ENCODE data around the gene CAMSAP1. TPM values are rescaled to one million over a fixed set of nuclear protein-coding genes. Genes with fewer than 3 reads are reported as not detected.

The CAMSAP1 gene
- total RNA-seq, 1 experiment from 2014 or later: 22.6 TPM

DNA sequence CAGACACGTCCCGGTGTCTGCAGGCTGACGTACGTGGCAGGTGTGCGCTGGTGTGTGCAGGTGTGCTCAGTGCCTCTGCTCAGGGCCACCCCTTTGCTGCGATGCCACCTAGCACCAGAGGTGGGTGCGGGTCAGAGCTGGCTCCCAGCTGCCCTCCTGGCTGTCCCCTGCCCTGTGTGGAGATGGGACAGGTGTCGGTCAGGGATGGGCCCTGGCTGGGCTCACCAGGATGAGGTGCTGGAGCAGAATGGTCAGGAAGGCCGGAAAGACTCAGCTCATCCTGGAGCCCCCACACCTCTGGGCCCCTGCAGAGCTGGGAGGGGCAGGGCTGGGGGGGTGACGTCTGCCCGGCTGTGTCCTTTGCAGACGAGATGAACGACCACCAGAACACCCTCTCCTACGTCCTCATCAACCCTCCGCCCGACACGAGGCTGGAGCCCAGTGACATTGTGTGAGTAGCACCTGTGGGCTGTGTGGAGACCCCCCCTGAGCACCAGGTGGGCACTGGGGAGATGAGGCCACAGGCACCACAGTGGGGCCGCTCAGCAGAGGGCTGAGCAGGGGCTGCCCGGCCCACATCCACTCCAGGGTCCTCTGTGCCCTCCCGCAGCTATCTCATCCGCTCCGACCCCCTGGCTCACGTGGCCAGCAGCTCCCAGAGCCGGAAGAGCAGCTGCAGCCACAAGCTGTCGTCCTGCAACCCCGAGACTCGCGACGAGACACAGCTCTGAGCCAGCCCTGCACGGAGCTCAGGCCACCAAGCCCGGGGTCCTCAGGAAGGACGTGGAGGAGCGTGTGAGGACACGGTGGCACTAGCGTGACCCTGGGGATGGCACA is 115.7 kb downstream of the CAMSAP1 start:
- DNase-seq (ENCODE audit: low read depth): no peak
- in situ Hi-C loops (cut with HindIII; ENCODE audit: low pct_unique_long_range_greater_than_20kb, low sequenced_read_pairs): no loop called here

DNA sequence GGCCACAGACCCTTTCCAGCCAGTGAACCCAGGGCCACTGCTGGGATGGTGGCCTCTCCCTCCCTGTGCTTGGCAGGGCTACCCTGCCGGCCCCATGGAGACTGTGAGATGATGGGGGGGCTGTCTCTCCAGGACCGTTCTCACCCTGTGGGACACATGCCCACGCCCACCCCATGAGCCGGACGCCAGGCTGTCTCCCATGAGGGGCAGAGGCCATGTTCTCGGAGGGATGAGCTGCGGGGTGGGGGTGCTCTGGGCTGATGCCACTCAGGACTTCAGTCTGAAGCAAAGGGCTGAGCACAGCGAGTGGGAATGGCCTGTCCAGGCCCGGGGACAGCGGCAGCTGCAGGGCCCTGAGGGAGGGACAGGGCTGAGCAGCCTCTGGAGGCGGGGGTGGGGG is 116.5 kb downstream of the CAMSAP1 start:
- in situ Hi-C loops (cut with HindIII; ENCODE audit: low pct_unique_long_range_greater_than_20kb, low sequenced_read_pairs): no loop called here

DNA sequence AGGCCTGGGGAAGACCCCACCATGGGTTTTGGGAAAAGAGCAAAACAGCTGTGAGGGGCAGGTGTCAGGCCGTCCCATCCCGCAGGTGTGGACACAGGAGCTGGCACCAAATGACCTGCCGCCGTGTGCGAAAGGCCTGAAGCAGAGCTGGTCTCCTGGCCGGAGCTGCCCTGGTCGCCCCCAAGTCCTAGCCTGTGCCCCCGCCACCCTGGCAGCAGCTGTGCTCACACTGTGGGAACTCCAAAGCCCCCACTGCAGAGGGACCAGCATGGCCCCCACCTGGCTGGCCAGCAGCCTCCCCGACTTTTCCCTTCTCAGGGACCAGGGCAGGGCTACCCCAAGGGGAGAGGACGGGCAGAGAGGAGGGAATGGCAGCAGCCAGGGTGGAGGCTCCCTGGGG is 117.0 kb downstream of the CAMSAP1 start:
- in situ Hi-C loops (cut with HindIII; ENCODE audit: low pct_unique_long_range_greater_than_20kb, low sequenced_read_pairs): no loop called here
- no peak for DNase-seq (ENCODE audit: low read depth)

More for the DNA sequence above, 116.5 kb downstream of the CAMSAP1 start:
- no peak for DNase-seq (ENCODE audit: low read depth)

DNA sequence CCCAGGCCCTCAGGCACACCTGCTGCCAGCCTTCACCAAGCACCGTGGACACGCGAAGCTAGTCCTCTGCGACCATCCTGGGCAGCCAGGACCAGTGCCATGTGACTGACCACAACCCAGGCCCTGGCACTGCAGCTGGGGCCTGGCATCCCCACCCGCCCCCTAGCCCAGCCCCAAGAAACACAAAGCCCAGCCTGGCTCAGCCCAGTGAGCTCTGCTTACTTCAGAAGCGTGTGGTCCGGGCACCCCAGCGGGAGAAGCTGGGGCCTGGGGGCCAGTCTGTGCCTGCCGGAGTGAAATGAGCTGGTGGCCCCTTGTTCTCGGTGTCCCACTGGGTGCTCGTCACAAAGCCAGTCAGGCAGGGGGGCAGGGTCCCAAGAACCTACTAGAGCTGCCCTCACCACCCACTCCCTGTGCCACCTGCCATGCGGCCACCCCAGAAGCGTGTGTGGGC is 117.5 kb downstream of the CAMSAP1 start:
- in situ Hi-C loops (cut with HindIII; ENCODE audit: low pct_unique_long_range_greater_than_20kb, low sequenced_read_pairs): no loop called here
- no peak for DNase-seq (ENCODE audit: low read depth)

DNA sequence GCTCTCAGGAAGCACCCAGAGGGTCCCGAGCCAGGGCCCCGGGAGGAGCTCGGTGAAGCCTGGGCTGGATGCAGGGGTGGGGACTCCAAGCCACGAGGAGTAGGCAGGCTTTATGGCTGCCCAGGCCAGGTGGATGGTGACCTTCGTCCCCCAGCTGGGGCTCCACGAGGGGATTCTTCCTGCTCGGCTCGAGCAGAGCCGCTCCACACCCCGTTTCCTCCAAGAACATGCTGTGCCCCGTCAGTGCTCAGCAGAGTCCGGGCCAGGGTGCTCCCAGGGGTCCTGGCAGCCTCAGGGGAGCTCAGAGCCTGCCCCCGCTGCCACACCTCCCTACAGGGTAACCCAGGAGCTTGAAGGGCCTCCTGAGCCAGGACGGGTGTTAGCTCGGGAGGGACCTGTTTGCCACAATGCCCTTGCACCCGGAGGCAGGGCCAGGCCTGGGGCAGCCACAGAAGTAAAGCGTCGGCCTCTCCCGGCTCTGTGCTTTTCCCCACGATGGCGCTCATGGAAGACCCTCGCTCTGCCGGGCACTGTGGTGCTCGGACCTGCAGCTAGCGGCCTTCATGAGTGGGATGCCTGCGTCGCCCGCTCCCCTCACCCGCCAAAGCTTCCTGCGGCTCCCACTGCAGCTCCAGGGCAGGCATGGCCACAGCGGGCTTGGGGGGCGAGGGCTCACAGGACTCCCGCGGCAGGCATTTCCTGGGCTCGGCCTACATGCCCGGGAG is 118.6 kb downstream of the CAMSAP1 start:
- DNase-seq (ENCODE audit: low read depth): no peak
- in situ Hi-C loops (cut with HindIII; ENCODE audit: low pct_unique_long_range_greater_than_20kb, low sequenced_read_pairs): no loop called here

DNA sequence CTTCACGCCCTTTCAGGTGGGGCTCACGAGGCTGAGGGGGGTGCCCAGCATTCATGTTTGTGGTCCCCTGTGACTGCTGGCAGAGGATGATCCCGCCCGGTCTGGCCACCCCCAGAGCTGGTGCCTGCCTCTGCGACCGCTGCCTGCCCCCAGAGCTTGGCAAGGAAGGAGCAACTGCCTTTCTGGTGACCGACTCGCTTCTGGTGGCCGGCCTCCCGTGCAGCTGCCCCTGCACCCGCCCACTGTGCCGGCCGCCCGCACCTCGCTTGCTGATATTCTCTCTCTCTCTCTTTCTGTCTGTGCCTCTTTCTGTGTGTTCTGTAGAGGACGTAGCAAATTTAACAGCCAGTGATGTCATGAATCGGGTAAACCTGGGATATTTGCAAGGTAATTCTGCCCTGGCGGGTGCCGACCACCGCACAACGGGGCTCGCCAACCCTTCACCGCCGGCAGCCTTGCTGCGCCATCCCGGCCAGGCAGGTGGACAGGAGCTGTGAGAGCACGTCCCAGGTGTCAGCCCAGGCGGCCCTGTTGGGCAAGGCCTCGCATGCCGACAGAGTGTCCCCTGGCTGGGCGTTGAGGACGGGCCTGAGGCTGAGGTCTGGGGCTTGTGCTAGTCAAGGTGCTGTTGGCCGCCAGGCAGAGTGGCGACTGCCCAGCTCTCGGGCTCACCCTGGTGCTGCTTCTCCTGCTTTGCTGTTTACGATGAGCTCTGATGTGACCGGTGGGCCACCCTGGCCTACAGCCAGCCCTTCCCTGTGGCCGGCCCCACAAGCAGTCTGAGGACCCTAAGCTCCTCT is 119.4 kb downstream of the CAMSAP1 start:
- DNase-seq (ENCODE audit: low read depth): no peak
- in situ Hi-C loops (cut with HindIII; ENCODE audit: low pct_unique_long_range_greater_than_20kb, low sequenced_read_pairs): no loop called here

DNA sequence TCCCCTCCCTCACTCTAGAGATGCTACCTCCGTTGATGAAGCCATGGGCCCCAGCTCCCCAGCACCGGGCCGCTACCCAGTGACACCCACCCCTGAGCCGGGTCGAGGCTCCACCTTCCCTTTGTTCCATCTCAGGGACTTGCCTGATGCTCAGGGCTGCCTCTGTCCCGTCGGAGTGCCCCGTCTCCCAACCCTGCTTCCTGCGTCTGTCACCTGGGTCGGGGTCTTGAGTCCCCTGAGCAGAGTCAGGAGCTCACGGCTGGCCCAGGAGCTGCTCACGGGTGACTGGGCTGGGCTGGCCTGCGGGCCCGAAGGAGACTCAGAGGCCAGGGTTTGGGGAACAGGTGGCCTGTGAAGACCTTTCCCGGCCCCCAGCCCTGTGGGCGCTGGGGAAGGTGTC is 120.0 kb downstream of the CAMSAP1 start:
- in situ Hi-C loops (cut with HindIII; ENCODE audit: low pct_unique_long_range_greater_than_20kb, low sequenced_read_pairs): no loop called here
- DNase-seq (ENCODE audit: low read depth): no peak

DNA sequence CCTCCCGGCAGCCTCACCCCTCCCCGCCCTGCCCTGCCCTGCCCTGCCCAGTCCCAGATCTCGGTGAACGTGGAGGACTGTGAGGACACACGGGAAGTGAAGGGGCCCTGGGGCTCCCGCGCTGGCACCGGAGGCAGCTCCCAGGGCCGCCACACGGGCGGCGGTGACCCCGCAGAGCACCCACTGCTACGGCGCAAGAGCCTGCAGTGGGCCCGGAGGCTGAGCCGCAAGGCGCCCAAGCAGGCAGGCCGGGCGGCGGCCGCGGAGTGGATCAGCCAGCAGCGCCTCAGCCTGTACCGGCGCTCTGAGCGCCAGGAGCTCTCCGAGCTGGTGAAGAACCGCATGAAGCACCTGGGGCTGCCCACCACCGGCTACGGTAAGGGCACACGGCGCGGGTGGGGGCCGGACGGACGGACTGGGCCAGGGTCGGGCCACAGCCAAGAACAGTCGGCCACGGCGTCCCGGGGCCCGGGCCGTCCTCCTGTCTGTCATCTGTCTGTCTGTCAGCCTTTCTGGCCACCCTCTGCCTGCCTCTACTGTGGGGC is 121.1 kb downstream of the CAMSAP1 start:
- in situ Hi-C loops (cut with HindIII; ENCODE audit: low pct_unique_long_range_greater_than_20kb, low sequenced_read_pairs): no loop called here
- DNase-seq (ENCODE audit: low read depth): no peak

DNA sequence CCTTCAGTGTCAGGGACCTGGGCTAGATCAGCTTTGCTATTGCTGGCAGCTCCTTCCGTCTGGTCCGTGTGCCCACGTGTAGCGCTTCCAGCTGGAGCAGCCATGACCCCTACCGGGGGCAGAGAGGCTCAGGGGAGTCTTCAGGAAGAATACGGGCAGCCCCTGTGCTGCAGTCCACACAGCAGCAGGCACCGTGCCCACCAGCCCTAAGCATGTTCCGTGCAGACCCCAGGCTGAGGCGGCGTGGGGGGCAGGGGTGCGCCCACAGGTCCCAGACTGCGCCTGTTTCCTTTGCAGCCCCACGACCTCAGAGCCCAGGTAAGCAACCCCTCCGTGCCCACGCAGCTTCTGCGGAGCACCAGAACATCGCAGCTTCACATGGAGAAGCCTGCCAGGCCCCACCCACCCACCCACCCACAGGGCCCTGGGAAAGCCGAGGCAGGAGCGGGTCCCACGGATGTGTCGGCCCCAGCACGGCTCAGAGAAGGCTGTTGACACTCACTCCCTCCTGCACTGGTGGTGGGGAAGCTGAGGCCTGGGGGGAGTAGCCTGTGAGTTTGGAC is 122.3 kb downstream of the CAMSAP1 start:
- DNase-seq (ENCODE audit: low read depth): no peak
- in situ Hi-C loops (cut with HindIII; ENCODE audit: low pct_unique_long_range_greater_than_20kb, low sequenced_read_pairs): no loop called here

DNA sequence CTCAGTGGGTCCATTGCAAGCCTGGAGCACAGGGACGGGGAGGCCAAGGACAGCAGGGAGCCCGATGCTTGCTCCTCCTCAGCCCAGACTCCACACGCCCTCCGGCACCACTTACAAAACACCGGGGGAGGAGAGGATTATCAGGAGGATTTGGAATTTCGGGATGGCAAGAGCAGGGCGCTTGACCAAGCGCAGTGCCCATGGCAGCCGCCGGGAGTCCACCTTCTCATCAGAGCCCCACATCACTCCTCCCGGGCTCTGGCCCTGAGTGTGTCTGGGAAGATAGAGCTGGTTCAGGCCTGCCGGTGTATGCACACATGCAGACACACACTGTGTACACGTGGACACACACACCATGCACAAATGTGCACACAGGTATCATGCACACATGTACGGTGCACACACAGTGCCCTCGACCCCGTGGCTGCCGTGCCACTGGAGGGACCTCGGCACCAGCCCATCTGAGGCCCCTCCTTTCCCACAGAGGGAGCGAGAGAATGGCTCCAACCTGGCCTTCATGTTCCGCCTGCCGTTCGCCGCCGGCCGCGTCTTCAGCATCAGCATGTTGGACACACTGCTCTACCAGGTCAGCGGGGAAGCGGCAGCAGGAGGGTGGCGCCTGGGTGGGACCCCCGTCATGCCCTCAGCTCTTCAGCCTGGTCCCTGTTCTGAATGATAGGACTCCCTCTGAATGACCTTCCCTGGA is 123.7 kb downstream of the CAMSAP1 start:
- no peak for DNase-seq (ENCODE audit: low read depth)
- in situ Hi-C loops (cut with HindIII; ENCODE audit: low pct_unique_long_range_greater_than_20kb, low sequenced_read_pairs): no loop called here

DNA sequence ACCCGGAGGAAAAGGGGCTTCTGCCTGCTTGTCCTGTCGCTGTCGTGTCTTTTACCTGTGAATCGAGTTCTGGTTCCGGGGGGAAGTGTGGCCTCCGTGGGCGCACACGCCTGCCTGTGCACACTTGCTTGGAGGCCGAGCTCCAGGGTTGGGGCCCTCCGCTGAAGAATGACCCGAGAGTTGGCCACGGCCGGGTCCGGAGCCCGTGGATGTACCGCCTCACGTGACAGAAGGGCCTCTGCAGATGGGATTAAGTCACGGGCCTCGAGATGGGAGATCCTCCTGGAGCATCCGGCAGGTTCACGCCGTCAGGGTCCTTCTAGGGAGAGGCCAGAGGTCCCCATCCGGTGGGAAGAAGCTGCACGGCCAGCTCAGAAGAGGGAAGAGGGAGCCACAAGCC is 124.4 kb downstream of the CAMSAP1 start:
- no peak for DNase-seq (ENCODE audit: low read depth)
- in situ Hi-C loops (cut with HindIII; ENCODE audit: low pct_unique_long_range_greater_than_20kb, low sequenced_read_pairs): no loop called here

DNA sequence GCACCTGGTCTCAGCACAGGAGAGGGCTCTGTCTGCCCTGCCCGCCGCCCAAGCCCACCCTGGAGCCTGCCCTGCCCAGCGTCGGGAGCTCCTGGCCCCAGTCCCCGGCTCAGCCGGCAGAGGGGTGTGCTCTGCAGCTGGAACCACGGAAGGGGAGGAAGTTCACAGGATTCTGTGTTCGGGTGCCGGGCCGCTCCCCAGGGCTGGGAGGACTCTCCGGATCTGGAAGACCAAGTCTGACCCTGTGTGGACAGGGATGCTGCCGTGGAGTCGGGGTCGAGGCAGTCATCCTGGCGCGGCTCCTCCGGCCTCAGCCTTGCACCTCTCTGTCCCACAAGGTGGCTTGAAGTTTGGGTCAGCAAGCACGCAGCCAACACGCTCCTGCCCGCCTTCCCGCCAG is 126.7 kb downstream of the CAMSAP1 start:
- DNase-seq (ENCODE audit: low read depth): no peak
- in situ Hi-C loops (cut with HindIII; ENCODE audit: low pct_unique_long_range_greater_than_20kb, low sequenced_read_pairs): no loop called here

DNA sequence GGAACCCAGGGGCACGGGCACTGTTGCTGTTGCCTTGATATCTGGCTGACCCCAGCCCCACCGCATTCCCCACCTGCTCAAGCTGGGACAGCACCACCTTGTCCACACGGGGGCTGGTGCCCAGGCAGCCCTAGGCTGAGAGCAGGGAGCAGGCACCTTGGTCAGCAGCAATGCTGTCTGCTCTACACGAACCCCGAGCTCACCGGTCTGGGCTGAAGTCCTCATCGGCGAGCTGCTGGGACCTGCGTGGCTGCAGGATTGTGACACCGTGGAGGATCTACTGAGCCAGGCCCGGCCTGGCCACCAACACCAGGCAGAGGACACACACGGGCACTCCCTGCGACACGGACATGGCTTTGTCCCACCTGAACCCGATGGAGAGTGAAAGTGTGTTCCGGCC is 127.3 kb downstream of the CAMSAP1 start:
- no peak for DNase-seq (ENCODE audit: low read depth)
- in situ Hi-C loops (cut with HindIII; ENCODE audit: low pct_unique_long_range_greater_than_20kb, low sequenced_read_pairs): no loop called here

DNA sequence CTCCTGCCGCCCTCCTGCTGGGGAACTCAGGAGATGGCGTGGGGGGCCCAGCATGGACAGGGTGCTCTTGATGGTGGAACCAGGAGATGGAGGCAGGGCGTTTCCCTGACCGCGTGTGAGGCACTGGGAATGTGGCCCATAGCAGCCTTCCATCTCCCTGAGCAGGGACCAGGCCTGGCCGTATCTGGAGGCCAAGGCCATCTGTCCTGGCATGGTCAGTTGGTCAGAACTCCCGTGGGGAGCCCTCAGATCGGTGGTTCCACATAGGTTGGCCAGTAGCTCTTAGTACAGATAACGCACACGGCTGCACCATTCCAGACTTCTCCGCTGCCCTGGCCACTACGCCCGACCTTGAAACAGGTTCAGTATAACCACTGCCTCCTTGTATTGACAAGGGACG is 127.8 kb downstream of the CAMSAP1 start:
- in situ Hi-C loops (cut with HindIII; ENCODE audit: low pct_unique_long_range_greater_than_20kb, low sequenced_read_pairs): no loop called here
- no peak for DNase-seq (ENCODE audit: low read depth)

DNA sequence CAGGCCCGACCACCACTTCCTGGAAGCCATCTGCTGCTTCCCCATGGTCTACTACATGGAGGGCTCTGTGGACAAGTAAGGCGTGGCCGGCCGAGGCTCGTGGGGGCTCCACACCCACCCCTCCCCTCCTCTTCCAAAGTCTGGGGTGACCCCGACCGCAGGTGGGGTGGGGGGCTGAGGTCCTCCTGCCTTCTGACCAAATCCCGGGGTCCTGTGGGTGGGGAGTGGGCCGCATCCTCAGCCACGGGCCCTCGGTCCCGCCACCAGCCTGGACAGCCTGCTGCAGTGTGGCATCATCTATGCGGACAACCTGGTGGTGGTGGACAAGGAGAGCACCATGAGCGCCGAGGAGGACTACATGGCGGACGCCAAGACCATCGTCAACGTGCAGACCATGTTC is 128.9 kb downstream of the CAMSAP1 start:
- in situ Hi-C loops (cut with HindIII; ENCODE audit: low pct_unique_long_range_greater_than_20kb, low sequenced_read_pairs): no loop called here
- DNase-seq (ENCODE audit: low read depth): no peak

DNA sequence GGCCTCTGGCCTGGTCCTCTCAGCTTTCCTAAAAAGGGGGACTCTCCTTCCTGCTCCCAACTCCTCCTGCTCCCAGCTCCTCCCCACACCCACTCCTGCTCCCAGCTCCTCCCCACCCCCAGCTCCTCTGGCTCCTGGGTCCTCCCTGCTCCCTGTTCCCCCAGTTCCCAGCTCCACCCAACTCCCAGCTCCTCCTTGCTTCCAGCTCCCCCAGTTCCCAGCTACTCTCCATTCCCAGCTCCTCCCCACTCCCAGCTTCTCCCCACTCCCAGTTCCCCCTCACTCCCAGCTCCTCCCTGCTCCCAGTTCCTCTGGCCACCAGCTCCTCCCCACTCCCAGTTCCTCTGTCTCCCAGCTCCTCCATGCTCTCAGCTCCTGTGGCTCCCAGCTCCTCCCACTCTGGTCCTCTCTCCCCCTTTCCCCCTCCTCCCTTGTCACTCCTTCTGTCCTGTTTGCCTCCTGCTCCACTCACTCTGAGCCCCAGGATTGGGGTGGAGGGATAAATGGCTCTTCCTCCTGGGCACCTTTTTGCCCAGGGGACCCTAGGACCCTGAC is 129.6 kb downstream of the CAMSAP1 start:
- in situ Hi-C loops (cut with HindIII; ENCODE audit: low pct_unique_long_range_greater_than_20kb, low sequenced_read_pairs): no loop called here
- no peak for DNase-seq (ENCODE audit: low read depth)

DNA sequence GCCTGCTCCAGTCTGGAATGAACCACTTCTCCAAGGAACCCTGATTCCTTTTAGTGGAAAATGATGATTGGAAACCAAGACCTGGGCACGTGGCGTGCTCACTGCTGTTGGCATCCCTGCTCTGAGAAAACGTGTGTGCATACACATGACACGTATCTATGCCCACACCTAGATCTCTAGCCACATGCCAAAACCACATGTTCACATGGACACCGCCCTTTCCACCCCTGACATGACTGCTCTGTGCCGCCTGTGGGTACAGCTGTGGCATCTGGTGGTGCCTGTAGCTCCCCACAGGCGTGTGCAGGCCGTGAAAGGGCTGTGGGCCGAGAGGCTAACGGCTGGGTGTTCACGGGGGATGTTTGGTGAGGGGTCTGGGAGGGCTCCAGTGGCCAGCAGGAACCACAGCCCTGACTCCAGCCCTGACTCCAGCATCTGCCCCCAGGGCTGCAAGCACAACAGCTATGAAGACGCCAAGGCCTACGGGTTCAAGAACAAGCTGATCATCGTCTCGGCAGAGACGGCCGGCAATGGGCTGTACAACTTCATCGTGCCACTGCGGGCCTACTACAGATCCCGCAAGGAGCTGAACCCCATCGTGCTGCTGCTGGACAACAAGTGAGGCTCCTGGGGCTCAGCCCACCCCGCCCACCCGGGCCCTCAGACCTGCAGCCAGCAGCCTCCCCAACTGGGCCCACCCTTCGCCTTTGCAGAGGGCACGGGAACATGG is 130.3 kb downstream of the CAMSAP1 start:
- no peak for DNase-seq (ENCODE audit: low read depth)
- in situ Hi-C loops (cut with HindIII; ENCODE audit: low pct_unique_long_range_greater_than_20kb, low sequenced_read_pairs): no loop called here
